ENCODE measurements around the gene SUFU. TPM values are rescaled to one million over a fixed set of nuclear protein-coding genes. Genes with fewer than 3 reads are reported as not detected.

Gene SUFU
- total RNA-seq, 1 experiment from 2014 or later = 6.3 TPM

GRCh38 chr10:102634686-102635085 is 130.9 kb downstream of the SUFU start:
- ChIA-PET CTCF (no interaction called here), POLR2A (interaction anchor here (1.0 kb wide), 1 partner anchor 11 kb away, joined by 6 read pairs; no protein-coding TSS in a partner anchor)
- Mint-ChIP-seq H3K27me3 (ENCODE audit: insufficient read depth, unreplicated experiment) (no peaks in the 10 kb centered on the region), H3K4me1 (ENCODE audit: insufficient read depth, unreplicated experiment) (peaks cover 27% of the 10 kb centered on the region), H3K9me3 (ENCODE audit: unreplicated experiment) (no peaks in the 10 kb centered on the region), H3K36me3 (ENCODE audit: insufficient read depth, unreplicated experiment) (no peaks in the 10 kb centered on the region), H3K27ac (ENCODE audit: low read depth, unreplicated experiment) (no peak overlapping the region), H3K4me3 (ENCODE audit: unreplicated experiment) (no peak overlapping the region)
- DNase-seq (ENCODE audit: unreplicated experiment) = no peak
- BruUV-seq (replicated peaks) = no TSS peak
- no peak for TF ChIP-seq CTCF (IDR thresholded peaks at IDR 0.05; ENCODE audit: unreplicated experiment)
- intact Hi-C loops (cut with micrococcal nuclease) = no loop called here

GRCh38 chr10:102635377-102635776 is 131.6 kb downstream of the SUFU start:
- Mint-ChIP-seq H3K36me3 (ENCODE audit: insufficient read depth, unreplicated experiment) (no peaks in the 10 kb centered on the region), H3K27me3 (ENCODE audit: insufficient read depth, unreplicated experiment) (no peaks in the 10 kb centered on the region), H3K27ac (ENCODE audit: low read depth, unreplicated experiment) (no peak overlapping the region), H3K4me3 (ENCODE audit: unreplicated experiment) (no peak overlapping the region), H3K4me1 (ENCODE audit: insufficient read depth, unreplicated experiment) (peaks cover 23% of the 10 kb centered on the region), H3K9me3 (ENCODE audit: unreplicated experiment) (no peaks in the 10 kb centered on the region)
- TF ChIP-seq CTCF (IDR thresholded peaks at IDR 0.05; ENCODE audit: unreplicated experiment) = no peak
- ChIA-PET POLR2A (interaction anchor here (0.7 to 1.0 kb wide), 2 partner anchors 11 to 78 kb away, joined by 3 to 6 read pairs; no protein-coding TSS in a partner anchor), CTCF (interaction anchor here (0.8 kb wide), 1 partner anchor 28 kb away, joined by 3 read pairs; no protein-coding TSS in a partner anchor)
- intact Hi-C loops (cut with micrococcal nuclease) = no loop called here
- no TSS peak for BruUV-seq (replicated peaks)
- no peak for DNase-seq (ENCODE audit: unreplicated experiment)

- ChIA-PET CTCF (no interaction called here), POLR2A (no interaction called here)
- peaks cover 13% of the 10 kb centered on the region for H3K4me1 Mint-ChIP-seq (ENCODE audit: insufficient read depth, unreplicated experiment)
- no peak overlapping the region for H3K27ac Mint-ChIP-seq (ENCODE audit: low read depth, unreplicated experiment)
- no peak for DNase-seq (ENCODE audit: unreplicated experiment)
- TF ChIP-seq CTCF (IDR thresholded peaks at IDR 0.05; ENCODE audit: unreplicated experiment) = no peak
- H3K27me3 Mint-ChIP-seq (ENCODE audit: insufficient read depth, unreplicated experiment) = no peaks in the 10 kb centered on the region
- no peaks in the 10 kb centered on the region for H3K36me3 Mint-ChIP-seq (ENCODE audit: insufficient read depth, unreplicated experiment)
- intact Hi-C loops (cut with micrococcal nuclease) = no loop called here
- H3K4me3 Mint-ChIP-seq (ENCODE audit: unreplicated experiment) = no peak overlapping the region
- no TSS peak for BruUV-seq (replicated peaks)
- no peaks in the 10 kb centered on the region for H3K9me3 Mint-ChIP-seq (ENCODE audit: unreplicated experiment)
Measured at GRCh38 chr10:102639537-102639936, 135.8 kb downstream of the SUFU start.

- CTCF ChIA-PET = interaction anchor here (1.3 kb wide), 1 partner anchor 47 kb away, joined by 4 read pairs; no protein-coding TSS in a partner anchor
- no peak for DNase-seq (ENCODE audit: unreplicated experiment)
- H3K27me3 Mint-ChIP-seq (ENCODE audit: insufficient read depth, unreplicated experiment) = no peaks in the 10 kb centered on the region
- BruUV-seq (replicated peaks) = no TSS peak
- POLR2A ChIA-PET = interaction anchor here (0.5 to 2.4 kb wide), 19 partner anchors 9 to 852 kb away, joined by 3 to 35 read pairs (median 4); partner anchors contain the start of genes ACTR1A, ARL3, C10orf95 and NEURL1
- H3K4me1 Mint-ChIP-seq (ENCODE audit: insufficient read depth, unreplicated experiment) = peaks cover 18% of the 10 kb centered on the region
- TF ChIP-seq CTCF (IDR thresholded peaks at IDR 0.05; ENCODE audit: unreplicated experiment) = no peak
- peaks cover 9% of the 10 kb centered on the region for H3K36me3 Mint-ChIP-seq (ENCODE audit: insufficient read depth, unreplicated experiment)
- peak overlapping the region; percentile 90 for H3K4me3 Mint-ChIP-seq (ENCODE audit: unreplicated experiment)
- no peaks in the 10 kb centered on the region for H3K9me3 Mint-ChIP-seq (ENCODE audit: unreplicated experiment)
- intact Hi-C loops (cut with micrococcal nuclease) = loop anchor here (5.0 kb wide), 1 partner anchor 44 kb away; no protein-coding TSS in a partner anchor
- H3K27ac Mint-ChIP-seq (ENCODE audit: low read depth, unreplicated experiment) = peak overlapping the region; percentile 85
Measured at GRCh38 chr10:102641402-102641801, 137.6 kb downstream of the SUFU start.
